Activated naive CD4-positive, alpha-beta T cell treated with anti-CD3 and anti-CD28 coated beads, Interleukin-2, amount 10 ng/mL, durations not matched to agents 7 days and 5 days (primary cell): ENCODE data around the gene RFX2.

Experiments used
- CTCF ChIA-PET: fragments of 350-600 bp; sonication (Branson Sonifier 250); formaldehyde crosslinking; loops from one replicate; lab custom pipeline; 2021; ENCODE audit warnings: antibody characterized with exemption; lab: Charles Lee
- DNase-seq: peaks from one replicate; pipeline ENCODE4 v3.0.0-alpha.2; 2020
- H3K27ac Mint-ChIP-seq: one replicate; pipeline ENCODE4 v1.8.0; 2021; ENCODE audit warnings: mild to moderate bottlenecking, moderate library complexity, mixed read lengths
- H3K27me3 Mint-ChIP-seq: one replicate; pipeline ENCODE4 v1.8.0; 2021; ENCODE audit warnings: mild to moderate bottlenecking, mixed read lengths
- H3K36me3 Mint-ChIP-seq: one replicate; pipeline ENCODE4 v1.8.0; 2021; ENCODE audit warnings: mixed read lengths
- H3K4me1 Mint-ChIP-seq: one replicate; pipeline ENCODE4 v1.8.0; 2021; ENCODE audit warnings: mixed read lengths
- H3K4me3 Mint-ChIP-seq: one replicate; pipeline ENCODE4 v1.8.0; 2021; ENCODE audit warnings: mild to moderate bottlenecking, moderate library complexity, mixed read lengths
- H3K9me3 Mint-ChIP-seq: one replicate; pipeline ENCODE4 v1.8.0; 2021; ENCODE audit warnings: mixed read lengths

RFX2 gene

GRCh38 chr19:6021878-6022569 is 88.3 kb downstream of the RFX2 start:
- peaks cover 14% of the 10 kb centered on the region for H3K27me3 Mint-ChIP-seq
- H3K4me3 Mint-ChIP-seq, result no peak overlapping the region
- H3K27ac Mint-ChIP-seq, result no peak overlapping the region
- CTCF ChIA-PET, result interaction anchor here (0.6 to 3.7 kb wide), 26 partner anchors 8 to 218 kb away, joined by 3 to 48 read pairs (median 4); partner anchors contain the start of genes NDUFA11, NRTN, RANBP3 and VMAC
- DNase-seq, result peak; percentile 88
- no peaks in the 10 kb centered on the region for H3K9me3 Mint-ChIP-seq
- H3K36me3 Mint-ChIP-seq, result no peaks in the 10 kb centered on the region
- peaks cover 11% of the 10 kb centered on the region for H3K4me1 Mint-ChIP-seq

DNA sequence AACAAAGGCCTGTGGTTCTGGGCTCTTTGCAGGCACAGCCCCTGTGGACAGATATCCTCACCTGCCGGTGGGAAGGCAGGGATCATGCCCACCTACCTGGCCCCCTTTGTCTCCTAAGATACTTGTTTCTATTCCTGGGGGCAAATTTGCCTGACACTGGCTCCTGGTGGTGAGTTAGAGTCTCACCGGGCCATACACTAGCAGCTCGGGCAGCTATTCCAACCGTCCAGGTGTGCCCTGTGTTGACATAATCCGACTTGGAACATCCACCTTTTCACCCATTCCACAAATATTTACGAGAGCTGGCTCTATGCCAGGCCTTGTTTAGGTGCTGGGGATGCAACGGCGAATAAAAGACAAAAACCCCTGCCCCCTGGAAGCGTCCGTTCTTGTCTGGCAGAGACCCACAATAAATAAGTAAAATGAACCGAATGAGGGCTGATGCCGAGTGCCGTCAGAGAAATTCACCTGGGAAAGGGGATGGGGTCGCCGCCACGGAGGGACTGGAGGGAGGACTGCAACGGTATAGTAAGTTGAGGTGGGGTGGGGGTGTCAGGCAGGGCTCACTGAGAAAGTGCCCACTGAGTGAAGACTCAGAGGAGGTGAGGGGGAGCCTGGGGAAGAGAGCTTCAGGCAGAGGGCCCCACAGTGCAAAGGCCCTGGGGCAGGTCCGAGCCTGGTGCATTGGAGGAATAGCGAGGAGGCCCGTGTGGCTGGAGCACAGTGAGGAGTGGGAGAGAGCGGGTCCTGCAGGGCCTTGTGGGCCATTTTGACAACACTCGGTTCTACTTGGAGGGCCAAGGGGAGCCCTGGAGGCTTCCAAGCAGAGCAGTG is 89.1 kb downstream of the RFX2 start:
- CTCF ChIA-PET, result interaction anchor here (0.8 to 3.7 kb wide), 11 partner anchors 12 to 217 kb away, joined by 3 to 48 read pairs (median 4); partner anchors contain the start of genes NDUFA11, NRTN and VMAC
- Mint-ChIP-seq H3K4me3 (no peak overlapping the region), H3K27me3 (peaks cover 17% of the 10 kb centered on the region), H3K36me3 (no peaks in the 10 kb centered on the region), H3K27ac (no peak overlapping the region), H3K9me3 (no peaks in the 10 kb centered on the region), H3K4me1 (peaks cover 11% of the 10 kb centered on the region)
- DNase-seq, result no peak

- CTCF ChIA-PET, result interaction anchor here (0.9 to 3.7 kb wide), 3 partner anchors 32 to 216 kb away, joined by 4 to 48 read pairs (median 45); partner anchors contain the start of gene NRTN
- Mint-ChIP-seq H3K27me3 (peaks cover 17% of the 10 kb centered on the region), H3K4me1 (peaks cover 11% of the 10 kb centered on the region), H3K4me3 (no peak overlapping the region), H3K9me3 (no peaks in the 10 kb centered on the region), H3K36me3 (no peaks in the 10 kb centered on the region), H3K27ac (no peak overlapping the region)
- DNase-seq, result no peak
Observed at GRCh38 chr19:6020166-6020882, 90.0 kb downstream of the RFX2 start.

GRCh38 chr19:6018786-6019185 is 91.5 kb downstream of the RFX2 start:
- Mint-ChIP-seq H3K27ac (no peak overlapping the region), H3K4me3 (no peak overlapping the region), H3K9me3 (no peaks in the 10 kb centered on the region), H3K27me3 (peaks cover 17% of the 10 kb centered on the region), H3K4me1 (peaks cover 11% of the 10 kb centered on the region), H3K36me3 (no peaks in the 10 kb centered on the region)
- CTCF ChIA-PET, result interaction anchor here (0.8 to 1.5 kb wide), 6 partner anchors 9 to 215 kb away, joined by 3 to 5 read pairs (median 4); partner anchors contain the start of gene NRTN
- no peak for DNase-seq

GRCh38 chr19:6017576-6017975 is 92.7 kb downstream of the RFX2 start:
- H3K27me3 Mint-ChIP-seq, result peaks cover 17% of the 10 kb centered on the region
- no peaks in the 10 kb centered on the region for H3K36me3 Mint-ChIP-seq
- H3K9me3 Mint-ChIP-seq, result no peaks in the 10 kb centered on the region
- H3K27ac Mint-ChIP-seq, result no peak overlapping the region
- CTCF ChIA-PET, result interaction anchor here (0.9 to 1.5 kb wide), 4 partner anchors 30 to 214 kb away, joined by 3 to 5 read pairs (median 4); partner anchors contain the start of gene NRTN
- DNase-seq, result no peak
- H3K4me1 Mint-ChIP-seq, result peaks cover 11% of the 10 kb centered on the region
- no peak overlapping the region for H3K4me3 Mint-ChIP-seq

- Mint-ChIP-seq H3K9me3 (no peaks in the 10 kb centered on the region), H3K27ac (no peak overlapping the region), H3K27me3 (peaks cover 9% of the 10 kb centered on the region), H3K4me1 (peaks cover 11% of the 10 kb centered on the region), H3K36me3 (no peaks in the 10 kb centered on the region), H3K4me3 (no peak overlapping the region)
- CTCF ChIA-PET, result interaction anchor here (0.8 to 1.2 kb wide), 2 partner anchors 29 to 212 kb away, joined by 3 to 4 read pairs; no protein-coding TSS in a partner anchor
- no peak for DNase-seq
Observed at GRCh38 chr19:6015841-6016545, 94.3 kb downstream of the RFX2 start.

GRCh38 chr19:6014551-6015135 is 95.7 kb downstream of the RFX2 start:
- Mint-ChIP-seq H3K36me3 (no peaks in the 10 kb centered on the region), H3K27me3 (peaks cover 6% of the 10 kb centered on the region), H3K4me3 (no peak overlapping the region), H3K9me3 (no peaks in the 10 kb centered on the region), H3K27ac (no peak overlapping the region), H3K4me1 (peaks cover 1% of the 10 kb centered on the region)
- CTCF ChIA-PET, result interaction anchor here (1.0 to 1.8 kb wide), 3 partner anchors 8 to 210 kb away, joined by 3 to 12 read pairs (median 3); no protein-coding TSS in a partner anchor
- no peak for DNase-seq

- no peaks in the 10 kb centered on the region for H3K9me3 Mint-ChIP-seq
- no peaks in the 10 kb centered on the region for H3K36me3 Mint-ChIP-seq
- CTCF ChIA-PET, result interaction anchor here (1.0 to 1.8 kb wide), 3 partner anchors 10 to 44 kb away, joined by 4 to 12 read pairs (median 6); no protein-coding TSS in a partner anchor
- DNase-seq, result no peak
- H3K27ac Mint-ChIP-seq, result no peak overlapping the region
- H3K4me3 Mint-ChIP-seq, result no peak overlapping the region
- no peaks in the 10 kb centered on the region for H3K4me1 Mint-ChIP-seq
- H3K27me3 Mint-ChIP-seq, result peaks cover 4% of the 10 kb centered on the region
Observed at GRCh38 chr19:6012426-6013170, 97.7 kb downstream of the RFX2 start.

GRCh38 chr19:6011794-6012193 is 98.5 kb downstream of the RFX2 start:
- H3K4me1 Mint-ChIP-seq, result no peaks in the 10 kb centered on the region
- no peak overlapping the region for H3K27ac Mint-ChIP-seq
- no peak for DNase-seq
- peaks cover under 1% of the 10 kb centered on the region for H3K27me3 Mint-ChIP-seq
- H3K36me3 Mint-ChIP-seq, result no peaks in the 10 kb centered on the region
- H3K4me3 Mint-ChIP-seq, result no peak overlapping the region
- H3K9me3 Mint-ChIP-seq, result no peaks in the 10 kb centered on the region
- CTCF ChIA-PET, result interaction anchor here (1.4 kb wide), 1 partner anchor 24 kb away, joined by 6 read pairs; no protein-coding TSS in a partner anchor

DNA sequence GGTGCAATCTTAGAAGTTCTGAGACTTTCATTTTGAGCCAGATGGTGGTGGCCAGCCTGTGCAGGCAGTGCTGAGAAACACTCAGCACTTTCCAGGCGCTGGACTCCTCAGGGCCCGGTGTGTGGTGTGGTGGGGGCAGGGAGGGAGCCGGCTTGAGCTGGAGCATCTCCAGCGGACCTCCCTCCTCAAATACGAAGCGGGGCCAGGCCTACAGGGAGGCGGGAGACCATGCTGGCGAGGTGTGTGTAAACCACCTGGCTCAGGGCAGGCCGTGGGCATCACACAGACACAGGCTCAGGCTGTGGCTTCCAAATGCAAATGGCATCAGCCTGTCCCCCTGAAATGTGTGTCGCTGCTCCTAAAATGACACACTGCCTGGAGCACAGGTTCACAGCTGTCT is 99.1 kb downstream of the RFX2 start:
- Mint-ChIP-seq H3K4me1 (no peaks in the 10 kb centered on the region), H3K4me3 (no peak overlapping the region), H3K27ac (no peak overlapping the region), H3K27me3 (no peaks in the 10 kb centered on the region), H3K36me3 (no peaks in the 10 kb centered on the region), H3K9me3 (no peaks in the 10 kb centered on the region)
- no peak for DNase-seq
- CTCF ChIA-PET, result no interaction called here

GRCh38 chr19:6010107-6010506 is 100.2 kb downstream of the RFX2 start:
- Mint-ChIP-seq H3K4me3 (no peak overlapping the region), H3K36me3 (no peaks in the 10 kb centered on the region), H3K27ac (no peak overlapping the region), H3K27me3 (no peaks in the 10 kb centered on the region), H3K4me1 (no peaks in the 10 kb centered on the region), H3K9me3 (no peaks in the 10 kb centered on the region)
- CTCF ChIA-PET, result interaction anchor here (1.0 kb wide), 1 partner anchor 12 kb away, joined by 3 read pairs; no protein-coding TSS in a partner anchor
- no peak for DNase-seq

DNA sequence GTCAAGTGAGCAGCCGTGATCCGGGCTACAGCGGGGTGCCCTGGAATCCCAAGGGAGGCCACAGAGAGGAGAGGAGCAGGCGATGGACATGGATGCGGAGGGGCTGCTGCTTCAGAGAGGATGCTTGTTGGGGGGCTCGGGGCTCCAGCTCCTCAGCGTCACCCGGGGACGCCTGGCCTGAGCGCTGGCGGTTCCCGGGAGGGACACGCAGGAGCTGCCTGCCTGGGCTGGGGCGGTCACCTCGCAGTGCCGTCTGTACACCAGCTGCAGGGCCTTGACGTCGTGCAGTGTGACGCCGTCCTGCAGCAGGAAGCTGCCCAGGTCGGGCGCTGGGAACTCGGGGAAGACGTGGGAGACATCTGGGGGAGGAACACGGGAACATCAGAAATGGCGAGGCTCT is 102.4 kb downstream of the RFX2 start:
- no peaks in the 10 kb centered on the region for H3K9me3 Mint-ChIP-seq
- no peaks in the 10 kb centered on the region for H3K4me1 Mint-ChIP-seq
- CTCF ChIA-PET, result interaction anchor here (1.2 to 1.3 kb wide), 2 partner anchors 39 to 118 kb away, joined by 3 read pairs; no protein-coding TSS in a partner anchor
- no peak overlapping the region for H3K4me3 Mint-ChIP-seq
- no peaks in the 10 kb centered on the region for H3K27me3 Mint-ChIP-seq
- DNase-seq, result no peak
- no peaks in the 10 kb centered on the region for H3K36me3 Mint-ChIP-seq
- no peak overlapping the region for H3K27ac Mint-ChIP-seq
